Measurements from ENCODE around the gene IFIT1B.

DNA sequence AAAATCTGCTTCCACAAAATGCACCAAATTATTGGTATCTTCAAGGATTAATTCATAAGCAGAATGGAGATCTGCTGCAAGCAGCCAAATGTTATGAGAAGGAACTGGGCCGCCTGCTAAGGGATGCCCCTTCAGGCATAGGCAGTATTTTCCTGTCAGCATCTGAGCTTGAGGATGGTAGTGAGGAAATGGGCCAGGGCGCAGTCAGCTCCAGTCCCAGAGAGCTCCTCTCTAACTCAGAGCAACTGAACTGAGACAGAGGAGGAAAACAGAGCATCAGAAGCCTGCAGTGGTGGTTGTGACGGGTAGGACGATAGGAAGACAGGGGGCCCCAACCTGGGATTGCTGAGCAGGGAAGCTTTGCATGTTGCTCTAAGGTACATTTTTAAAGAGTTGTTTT, 38.0 kb upstream of the IFIT1B start:
- TF ChIP-seq, protein P1, sequence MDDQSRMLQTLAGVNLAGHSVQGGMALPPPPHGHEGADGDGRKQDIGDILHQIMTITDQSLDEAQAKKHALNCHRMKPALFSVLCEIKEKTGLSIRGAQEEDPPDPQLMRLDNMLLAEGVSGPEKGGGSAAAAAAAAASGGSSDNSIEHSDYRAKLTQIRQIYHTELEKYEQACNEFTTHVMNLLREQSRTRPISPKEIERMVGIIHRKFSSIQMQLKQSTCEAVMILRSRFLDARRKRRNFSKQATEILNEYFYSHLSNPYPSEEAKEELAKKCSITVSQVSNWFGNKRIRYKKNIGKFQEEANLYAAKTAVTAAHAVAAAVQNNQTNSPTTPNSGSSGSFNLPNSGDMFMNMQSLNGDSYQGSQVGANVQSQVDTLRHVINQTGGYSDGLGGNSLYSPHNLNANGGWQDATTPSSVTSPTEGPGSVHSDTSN (CRISPR knock-in tag; IDR thresholded peaks at IDR 0.05): no peak
- TF ChIP-seq, protein P2, sequence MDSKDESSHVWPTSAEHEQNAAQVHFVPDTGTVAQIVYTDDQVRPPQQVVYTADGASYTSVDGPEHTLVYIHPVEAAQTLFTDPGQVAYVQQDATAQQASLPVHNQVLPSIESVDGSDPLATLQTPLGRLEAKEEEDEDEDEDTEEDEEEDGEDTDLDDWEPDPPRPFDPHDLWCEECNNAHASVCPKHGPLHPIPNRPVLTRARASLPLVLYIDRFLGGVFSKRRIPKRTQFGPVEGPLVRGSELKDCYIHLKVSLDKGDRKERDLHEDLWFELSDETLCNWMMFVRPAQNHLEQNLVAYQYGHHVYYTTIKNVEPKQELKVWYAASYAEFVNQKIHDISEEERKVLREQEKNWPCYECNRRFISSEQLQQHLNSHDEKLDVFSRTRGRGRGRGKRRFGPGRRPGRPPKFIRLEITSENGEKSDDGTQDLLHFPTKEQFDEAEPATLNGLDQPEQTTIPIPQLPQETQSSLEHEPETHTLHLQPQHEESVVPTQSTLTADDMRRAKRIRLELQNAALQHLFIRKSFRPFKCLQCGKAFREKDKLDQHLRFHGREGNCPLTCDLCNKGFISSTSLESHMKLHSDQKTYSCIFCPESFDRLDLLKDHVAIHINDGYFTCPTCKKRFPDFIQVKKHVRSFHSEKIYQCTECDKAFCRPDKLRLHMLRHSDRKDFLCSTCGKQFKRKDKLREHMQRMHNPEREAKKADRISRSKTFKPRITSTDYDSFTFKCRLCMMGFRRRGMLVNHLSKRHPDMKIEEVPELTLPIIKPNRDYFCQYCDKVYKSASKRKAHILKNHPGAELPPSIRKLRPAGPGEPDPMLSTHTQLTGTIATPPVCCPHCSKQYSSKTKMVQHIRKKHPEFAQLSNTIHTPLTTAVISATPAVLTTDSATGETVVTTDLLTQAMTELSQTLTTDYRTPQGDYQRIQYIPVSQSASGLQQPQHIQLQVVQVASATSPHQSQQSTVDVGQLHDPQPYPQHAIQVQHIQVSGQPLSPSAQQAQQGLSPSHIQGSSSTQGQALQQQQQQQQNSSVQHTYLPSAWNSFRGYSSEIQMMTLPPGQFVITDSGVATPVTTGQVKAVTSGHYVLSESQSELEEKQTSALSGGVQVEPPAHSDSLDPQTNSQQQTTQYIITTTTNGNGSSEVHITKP (tag by site-specific recombination; IDR thresholded peaks at IDR 0.05): no peak
- TF ChIP-seq ZNF354C (tag by site-specific recombination; IDR thresholded peaks at IDR 0.05; ENCODE audit: borderline replicate concordance, low read depth) (no peak), YY1 (tag by site-specific recombination; IDR thresholded peaks at IDR 0.05) (no peak)
- TF ChIP-seq, protein P3, sequence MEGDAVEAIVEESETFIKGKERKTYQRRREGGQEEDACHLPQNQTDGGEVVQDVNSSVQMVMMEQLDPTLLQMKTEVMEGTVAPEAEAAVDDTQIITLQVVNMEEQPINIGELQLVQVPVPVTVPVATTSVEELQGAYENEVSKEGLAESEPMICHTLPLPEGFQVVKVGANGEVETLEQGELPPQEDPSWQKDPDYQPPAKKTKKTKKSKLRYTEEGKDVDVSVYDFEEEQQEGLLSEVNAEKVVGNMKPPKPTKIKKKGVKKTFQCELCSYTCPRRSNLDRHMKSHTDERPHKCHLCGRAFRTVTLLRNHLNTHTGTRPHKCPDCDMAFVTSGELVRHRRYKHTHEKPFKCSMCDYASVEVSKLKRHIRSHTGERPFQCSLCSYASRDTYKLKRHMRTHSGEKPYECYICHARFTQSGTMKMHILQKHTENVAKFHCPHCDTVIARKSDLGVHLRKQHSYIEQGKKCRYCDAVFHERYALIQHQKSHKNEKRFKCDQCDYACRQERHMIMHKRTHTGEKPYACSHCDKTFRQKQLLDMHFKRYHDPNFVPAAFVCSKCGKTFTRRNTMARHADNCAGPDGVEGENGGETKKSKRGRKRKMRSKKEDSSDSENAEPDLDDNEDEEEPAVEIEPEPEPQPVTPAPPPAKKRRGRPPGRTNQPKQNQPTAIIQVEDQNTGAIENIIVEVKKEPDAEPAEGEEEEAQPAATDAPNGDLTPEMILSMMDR (tag by site-specific recombination; IDR thresholded peaks at IDR 0.05): no peak
- TF ChIP-seq, protein P4, sequence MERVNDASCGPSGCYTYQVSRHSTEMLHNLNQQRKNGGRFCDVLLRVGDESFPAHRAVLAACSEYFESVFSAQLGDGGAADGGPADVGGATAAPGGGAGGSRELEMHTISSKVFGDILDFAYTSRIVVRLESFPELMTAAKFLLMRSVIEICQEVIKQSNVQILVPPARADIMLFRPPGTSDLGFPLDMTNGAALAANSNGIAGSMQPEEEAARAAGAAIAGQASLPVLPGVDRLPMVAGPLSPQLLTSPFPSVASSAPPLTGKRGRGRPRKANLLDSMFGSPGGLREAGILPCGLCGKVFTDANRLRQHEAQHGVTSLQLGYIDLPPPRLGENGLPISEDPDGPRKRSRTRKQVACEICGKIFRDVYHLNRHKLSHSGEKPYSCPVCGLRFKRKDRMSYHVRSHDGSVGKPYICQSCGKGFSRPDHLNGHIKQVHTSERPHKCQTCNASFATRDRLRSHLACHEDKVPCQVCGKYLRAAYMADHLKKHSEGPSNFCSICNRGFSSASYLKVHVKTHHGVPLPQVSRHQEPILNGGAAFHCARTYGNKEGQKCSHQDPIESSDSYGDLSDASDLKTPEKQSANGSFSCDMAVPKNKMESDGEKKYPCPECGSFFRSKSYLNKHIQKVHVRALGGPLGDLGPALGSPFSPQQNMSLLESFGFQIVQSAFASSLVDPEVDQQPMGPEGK (tag by site-specific recombination; IDR thresholded peaks at IDR 0.05): no peak
